Measurements from ENCODE around the gene PBX3. TPM values are rescaled to one million over a fixed set of nuclear protein-coding genes. Genes with fewer than 3 reads are reported as not detected.

The PBX3 gene
- total and polyA plus RNA-seq, 9 of the 15 experiments (the other 6 are each of a cell fraction or from before 2014, with no cell fraction given), result 0.14 to 5.8 (median 0.92) TPM

DNA sequence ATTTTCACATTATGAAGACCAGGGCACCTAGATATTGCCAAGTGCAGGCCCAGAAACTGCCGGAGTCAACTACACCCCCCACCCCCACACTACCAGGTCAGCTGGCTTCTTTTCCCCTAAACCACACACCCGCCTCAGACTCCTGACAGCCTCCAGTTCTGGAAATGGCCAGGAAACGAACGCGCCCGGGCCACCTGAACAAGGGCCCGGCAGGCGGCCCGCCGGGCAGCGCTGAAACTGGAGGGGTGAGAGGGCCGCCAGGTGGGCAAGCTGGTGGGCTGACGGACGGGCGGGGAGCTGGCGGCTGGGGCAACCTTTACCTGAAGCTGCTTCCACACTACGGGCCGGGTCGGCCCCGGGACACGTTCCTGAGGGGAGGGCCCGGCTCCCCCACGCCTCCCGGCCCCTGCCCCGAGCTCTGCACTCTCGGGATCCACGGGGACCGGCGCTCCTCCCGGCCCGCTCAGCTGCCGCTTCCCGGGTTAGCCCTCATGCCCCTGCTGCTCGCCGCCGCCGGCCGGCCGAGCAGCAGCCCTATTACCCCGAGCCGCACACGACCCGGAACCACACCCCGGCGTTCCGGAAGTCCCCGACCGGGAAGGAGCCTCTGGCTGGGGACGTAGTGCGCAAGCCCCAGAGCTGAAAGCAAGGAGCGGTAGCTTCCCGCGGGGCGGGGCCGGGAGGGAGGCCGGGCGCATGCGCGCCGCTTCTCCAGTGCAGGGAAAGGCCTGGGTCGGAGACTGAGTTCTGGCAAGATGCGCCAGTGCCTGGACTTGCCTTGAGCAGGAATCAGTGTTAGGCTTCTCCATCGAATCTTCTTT, 40.3 kb upstream of the PBX3 start, which contains the start of gene MAPKAP1 (continued):
- peak; percentile 33; the same call in 1 of the 2 replicates for TF ChIP-seq HNRNPL (IDR thresholded peaks at IDR 0.05; ENCODE audit: low read depth, low read length)
- TF ChIP-seq FOXJ2 (tag; IDR thresholded peaks at IDR 0.05), result no peak
- TF ChIP-seq CBX5 (IDR thresholded peaks at IDR 0.05; ENCODE audit: borderline replicate concordance, low read depth), result no peak
- TF ChIP-seq, protein P1, sequence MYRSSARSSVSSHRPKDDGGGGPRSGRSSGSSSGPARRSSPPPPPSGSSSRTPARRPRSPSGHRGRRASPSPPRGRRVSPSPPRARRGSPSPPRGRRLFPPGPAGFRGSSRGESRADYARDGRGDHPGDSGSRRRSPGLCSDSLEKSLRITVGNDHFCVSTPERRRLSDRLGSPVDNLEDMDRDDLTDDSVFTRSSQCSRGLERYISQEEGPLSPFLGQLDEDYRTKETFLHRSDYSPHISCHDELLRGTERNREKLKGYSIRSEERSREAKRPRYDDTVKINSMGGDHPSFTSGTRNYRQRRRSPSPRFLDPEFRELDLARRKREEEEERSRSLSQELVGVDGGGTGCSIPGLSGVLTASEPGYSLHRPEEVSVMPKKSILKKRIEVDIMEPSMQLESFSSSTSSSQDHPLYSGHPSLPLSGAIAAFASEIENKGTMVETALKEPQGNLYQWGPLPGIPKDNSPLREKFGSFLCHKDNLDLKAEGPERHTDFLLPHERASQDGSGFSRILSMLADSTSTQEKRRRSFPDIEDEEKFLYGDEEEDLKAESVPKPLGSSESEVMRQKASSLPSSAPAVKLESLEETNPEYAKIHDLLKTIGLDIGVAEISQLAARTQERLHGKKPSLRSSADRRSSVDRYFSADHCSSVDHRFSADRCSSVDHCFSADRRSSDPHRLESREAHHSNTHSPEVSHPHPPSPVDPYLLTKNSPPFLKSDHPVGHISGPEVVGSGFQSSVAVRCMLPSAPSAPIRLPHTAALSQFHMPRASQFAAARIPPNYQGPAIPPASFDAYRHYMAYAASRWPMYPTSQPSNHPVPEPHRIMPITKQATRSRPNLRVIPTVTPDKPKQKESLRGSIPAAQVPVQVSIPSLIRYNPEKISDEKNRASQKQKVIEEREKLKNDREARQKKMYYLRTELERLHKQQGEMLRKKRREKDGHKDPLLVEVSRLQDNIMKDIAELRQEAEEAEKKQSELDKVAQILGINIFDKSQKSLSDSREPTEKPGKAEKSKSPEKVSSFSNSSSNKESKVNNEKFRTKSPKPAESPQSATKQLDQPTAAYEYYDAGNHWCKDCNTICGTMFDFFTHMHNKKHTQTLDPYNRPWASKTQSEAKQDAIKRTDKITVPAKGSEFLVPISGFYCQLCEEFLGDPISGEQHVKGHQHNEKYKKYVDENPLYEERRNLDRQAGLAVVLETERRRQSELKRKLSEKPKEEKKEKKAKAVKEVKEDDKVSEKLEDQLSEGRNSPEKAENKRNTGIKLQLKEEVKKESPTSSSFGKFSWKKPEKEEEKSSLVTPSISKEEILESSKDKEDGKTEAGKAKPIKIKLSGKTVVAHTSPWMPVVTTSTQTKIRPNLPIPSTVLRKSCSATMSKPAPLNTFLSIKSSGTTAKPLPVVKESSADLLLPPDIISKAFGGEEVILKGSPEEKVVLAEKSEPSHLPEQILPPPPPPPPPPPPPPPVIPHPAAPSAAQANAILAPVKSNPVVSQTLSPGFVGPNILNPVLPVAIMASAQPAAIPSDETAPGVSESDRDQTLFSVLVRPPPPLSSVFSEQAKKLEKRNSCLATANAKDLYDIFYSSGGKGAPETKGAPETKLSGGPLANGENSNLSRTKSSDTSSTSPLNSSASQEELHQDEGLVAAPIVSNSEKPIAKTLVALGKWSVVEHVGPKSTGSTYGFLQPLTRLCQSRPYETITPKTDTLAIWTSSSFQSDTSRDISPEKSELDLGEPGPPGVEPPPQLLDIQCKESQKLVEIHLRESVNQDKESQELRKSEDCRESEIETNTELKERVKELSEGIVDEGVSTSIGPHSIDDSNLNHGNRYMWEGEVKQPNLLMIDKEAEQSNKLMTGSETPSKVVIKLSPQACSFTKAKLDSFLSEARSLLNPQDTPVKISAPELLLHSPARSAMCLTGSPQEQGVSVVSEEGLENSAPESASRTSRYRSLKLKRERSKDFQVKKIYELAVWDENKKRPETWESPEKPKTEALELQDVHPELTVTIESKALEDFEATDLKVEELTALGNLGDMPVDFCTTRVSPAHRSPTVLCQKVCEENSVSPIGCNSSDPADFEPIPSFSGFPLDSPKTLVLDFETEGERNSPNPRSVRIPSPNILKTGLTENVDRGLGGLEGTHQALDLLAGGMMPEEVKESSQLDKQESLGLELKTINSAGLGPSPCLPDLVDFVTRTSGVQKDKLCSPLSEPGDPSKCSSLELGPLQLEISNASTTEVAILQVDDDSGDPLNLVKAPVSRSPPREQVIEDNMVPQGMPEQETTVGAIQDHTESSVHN (IDR thresholded peaks at IDR 0.05; ENCODE audit: borderline replicate concordance in 1 of 2, low read depth in 1 of 2), result no peak
- TF ChIP-seq, protein P2, sequence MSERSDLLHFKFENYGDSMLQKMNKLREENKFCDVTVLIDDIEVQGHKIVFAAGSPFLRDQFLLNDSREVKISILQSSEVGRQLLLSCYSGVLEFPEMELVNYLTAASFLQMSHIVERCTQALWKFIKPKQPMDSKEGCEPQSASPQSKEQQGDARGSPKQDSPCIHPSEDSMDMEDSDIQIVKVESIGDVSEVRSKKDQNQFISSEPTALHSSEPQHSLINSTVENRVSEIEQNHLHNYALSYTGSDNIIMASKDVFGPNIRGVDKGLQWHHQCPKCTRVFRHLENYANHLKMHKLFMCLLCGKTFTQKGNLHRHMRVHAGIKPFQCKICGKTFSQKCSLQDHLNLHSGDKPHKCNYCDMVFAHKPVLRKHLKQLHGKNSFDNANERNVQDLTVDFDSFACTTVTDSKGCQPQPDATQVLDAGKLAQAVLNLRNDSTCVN (CRISPR knock-in tag; IDR thresholded peaks at IDR 0.05), result no peak
- peak; percentile 17 for TF ChIP-seq ZFP36 (IDR thresholded peaks at IDR 0.05; ENCODE audit: low read depth, low read length, partially characterized antibody)
- TF ChIP-seq BHLHE40 (IDR thresholded peaks at IDR 0.05; ENCODE audit: low read length), result peak; percentile 52
- TF ChIP-seq MBD2 (IDR thresholded peaks at IDR 0.05; ENCODE audit: borderline replicate concordance, low read depth), result peak; percentile 51; the same call in 1 of the 2 replicates
- TF ChIP-seq, protein P3, sequence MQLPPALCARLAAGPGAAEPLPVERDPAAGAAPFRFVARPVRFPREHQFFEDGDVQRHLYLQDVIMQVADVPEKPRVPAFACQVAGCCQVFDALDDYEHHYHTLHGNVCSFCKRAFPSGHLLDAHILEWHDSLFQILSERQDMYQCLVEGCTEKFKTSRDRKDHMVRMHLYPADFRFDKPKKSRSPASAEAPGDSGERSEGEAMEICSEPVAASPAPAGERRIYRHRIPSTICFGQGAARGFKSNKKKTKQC (CRISPR knock-in tag; IDR thresholded peaks at IDR 0.05), result no peak
- TF ChIP-seq NR1H2 (CRISPR knock-in tag; IDR thresholded peaks at IDR 0.05), result no peak
- no peak; the same call in 1 of the 2 replicates for TF ChIP-seq DMBX1 (CRISPR knock-in tag; IDR thresholded peaks at IDR 0.05; ENCODE audit: borderline replicate concordance)
- TF ChIP-seq ZNF232 (CRISPR knock-in tag; IDR thresholded peaks at IDR 0.05), result no peak
- TF ChIP-seq, protein P4, sequence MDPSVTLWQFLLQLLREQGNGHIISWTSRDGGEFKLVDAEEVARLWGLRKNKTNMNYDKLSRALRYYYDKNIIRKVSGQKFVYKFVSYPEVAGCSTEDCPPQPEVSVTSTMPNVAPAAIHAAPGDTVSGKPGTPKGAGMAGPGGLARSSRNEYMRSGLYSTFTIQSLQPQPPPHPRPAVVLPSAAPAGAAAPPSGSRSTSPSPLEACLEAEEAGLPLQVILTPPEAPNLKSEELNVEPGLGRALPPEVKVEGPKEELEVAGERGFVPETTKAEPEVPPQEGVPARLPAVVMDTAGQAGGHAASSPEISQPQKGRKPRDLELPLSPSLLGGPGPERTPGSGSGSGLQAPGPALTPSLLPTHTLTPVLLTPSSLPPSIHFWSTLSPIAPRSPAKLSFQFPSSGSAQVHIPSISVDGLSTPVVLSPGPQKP (CRISPR knock-in tag; IDR thresholded peaks at IDR 0.05), result no peak
- TF ChIP-seq, protein P5, sequence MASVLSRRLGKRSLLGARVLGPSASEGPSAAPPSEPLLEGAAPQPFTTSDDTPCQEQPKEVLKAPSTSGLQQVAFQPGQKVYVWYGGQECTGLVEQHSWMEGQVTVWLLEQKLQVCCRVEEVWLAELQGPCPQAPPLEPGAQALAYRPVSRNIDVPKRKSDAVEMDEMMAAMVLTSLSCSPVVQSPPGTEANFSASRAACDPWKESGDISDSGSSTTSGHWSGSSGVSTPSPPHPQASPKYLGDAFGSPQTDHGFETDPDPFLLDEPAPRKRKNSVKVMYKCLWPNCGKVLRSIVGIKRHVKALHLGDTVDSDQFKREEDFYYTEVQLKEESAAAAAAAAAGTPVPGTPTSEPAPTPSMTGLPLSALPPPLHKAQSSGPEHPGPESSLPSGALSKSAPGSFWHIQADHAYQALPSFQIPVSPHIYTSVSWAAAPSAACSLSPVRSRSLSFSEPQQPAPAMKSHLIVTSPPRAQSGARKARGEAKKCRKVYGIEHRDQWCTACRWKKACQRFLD (CRISPR knock-in tag; IDR thresholded peaks at IDR 0.05), result 0 out of 2 replicates have a peak, but pooled peaks have one; percentile 76
